Stimulated activated CD4-positive, alpha-beta T cell treated with anti-CD3 and anti-CD28 coated beads, Interleukin-4, amount 100 ng/mL, for 4 hours (primary cell): Measurements from ENCODE around the gene PPP2R3B.
"Not testable (repeated sequence)": the region's sequence is repeated elsewhere in the genome, so short reads cannot be mapped to it uniquely, and the experiment has no call there.

ENCODE experiments used
- DNase-seq, 2 experiments: peaks; one replicate each; pipeline ENCODE4 v3.0.0-alpha.2; 2020

PPP2R3B gene

DNA sequence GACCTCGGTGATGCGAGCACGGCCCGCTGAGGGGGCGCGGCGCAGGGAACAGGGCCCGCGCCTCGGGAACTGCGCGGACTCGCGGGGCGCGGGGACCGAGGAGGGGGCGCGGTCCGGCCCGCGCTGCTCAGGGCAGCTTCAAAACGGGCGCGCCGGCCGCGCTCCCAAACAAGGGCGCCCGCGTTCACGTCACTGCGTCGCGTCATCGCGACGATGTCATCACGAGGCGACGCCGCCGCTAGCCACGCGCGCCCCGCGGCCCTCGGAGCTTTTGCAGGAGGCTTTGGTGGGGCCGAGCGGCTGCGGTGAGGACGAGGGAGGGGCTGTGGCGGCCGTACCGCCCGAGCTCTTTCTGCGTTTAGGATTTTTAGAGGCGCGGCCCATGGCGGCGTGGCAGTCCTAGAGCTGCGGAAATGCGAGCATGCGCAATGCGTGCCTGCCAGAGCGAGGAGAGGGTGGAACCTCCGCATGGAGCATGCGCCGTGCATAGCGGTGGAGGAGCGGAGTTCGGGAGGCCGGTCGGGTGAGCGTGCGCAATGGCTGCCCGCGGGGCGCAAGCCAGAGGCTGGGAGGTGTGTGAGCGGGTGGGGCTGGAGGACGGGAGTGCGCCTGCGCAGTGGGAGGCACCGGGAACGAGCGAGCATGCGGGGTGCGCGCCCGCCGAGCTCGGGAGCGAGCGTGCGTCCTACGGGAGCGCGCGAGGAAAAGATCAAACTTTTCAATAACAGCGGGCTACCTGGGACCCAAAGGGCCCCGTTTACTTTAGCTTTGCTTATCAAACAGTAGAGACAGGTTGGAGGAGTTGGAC lies at the start of gene PPP2R3B:
Gene PPP2R3B, minus strand, starts transcription at position 140 of the 808 bp plus-strand sequence. CDS start 216 bp downstream, outside the sequence.
- DNase-seq = peak; percentile 98 to 99

DNA sequence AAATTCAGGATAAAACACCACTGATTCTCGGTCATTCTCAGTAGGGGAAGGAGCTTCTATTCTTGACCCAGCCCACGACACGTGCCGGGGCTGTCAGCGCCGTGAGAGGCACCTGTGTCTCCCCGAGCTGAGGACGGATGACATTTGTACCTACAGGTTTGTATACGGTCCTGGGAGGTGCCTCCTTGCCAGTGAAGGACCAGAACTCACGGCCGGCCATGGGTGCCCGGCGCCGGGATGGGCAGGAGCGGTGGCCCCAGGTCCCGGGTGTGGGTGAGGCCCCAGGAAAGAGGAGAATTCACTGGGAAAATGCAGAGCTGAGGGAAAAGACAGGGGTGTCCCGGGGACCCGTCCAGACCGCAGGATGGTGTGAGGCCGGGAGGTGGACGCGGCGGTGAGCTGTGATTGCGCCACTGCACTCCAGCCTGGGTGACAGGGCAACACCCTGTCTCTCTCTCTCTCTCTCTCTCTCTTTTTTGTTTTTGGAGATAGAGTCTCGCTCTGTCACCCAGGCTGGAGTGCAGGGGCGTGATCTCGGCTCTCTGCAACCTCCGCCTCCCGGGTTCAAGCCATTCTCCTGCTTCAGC lies 48.9 kb upstream of the PPP2R3B start:
- no peak for DNase-seq

DNA sequence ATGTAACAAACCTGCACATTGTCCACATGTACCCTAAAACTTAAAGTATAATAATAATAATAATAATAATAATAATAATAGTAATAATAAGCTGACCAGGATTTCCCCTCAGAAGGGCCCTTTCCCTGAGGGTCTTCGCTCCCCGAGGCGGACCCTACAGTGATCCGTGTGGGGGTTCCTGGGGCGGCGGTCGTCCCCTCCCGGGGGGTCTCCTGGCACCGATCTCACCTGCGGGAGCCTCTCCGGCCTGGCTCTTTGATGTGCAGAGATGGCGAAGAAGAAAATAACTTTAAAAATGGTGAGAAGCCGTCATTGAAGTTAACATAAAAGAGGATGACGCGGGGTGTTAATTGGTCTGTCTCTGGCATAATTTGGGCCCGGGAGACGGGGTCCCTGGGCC lies 48.2 kb upstream of the PPP2R3B start:
- DNase-seq = no peak

- no peak for DNase-seq
These were observed 47.1 kb upstream of the PPP2R3B start for GRCh38 chrX:433771-434170.

GRCh38 chrX:432666-433065 lies 46.0 kb upstream of the PPP2R3B start:
- DNase-seq = not testable (repeated sequence)

GRCh38 chrX:431492-432111 lies 44.9 kb upstream of the PPP2R3B start:
- no peak for DNase-seq

GRCh38 chrX:431056-431455 lies 44.3 kb upstream of the PPP2R3B start:
- no peak for DNase-seq

GRCh38 chrX:429266-429825 lies 42.6 kb upstream of the PPP2R3B start:
- DNase-seq = no peak

GRCh38 chrX:427812-428725 lies 41.4 kb upstream of the PPP2R3B start:
- DNase-seq = peak; percentile 10 to 11

DNA sequence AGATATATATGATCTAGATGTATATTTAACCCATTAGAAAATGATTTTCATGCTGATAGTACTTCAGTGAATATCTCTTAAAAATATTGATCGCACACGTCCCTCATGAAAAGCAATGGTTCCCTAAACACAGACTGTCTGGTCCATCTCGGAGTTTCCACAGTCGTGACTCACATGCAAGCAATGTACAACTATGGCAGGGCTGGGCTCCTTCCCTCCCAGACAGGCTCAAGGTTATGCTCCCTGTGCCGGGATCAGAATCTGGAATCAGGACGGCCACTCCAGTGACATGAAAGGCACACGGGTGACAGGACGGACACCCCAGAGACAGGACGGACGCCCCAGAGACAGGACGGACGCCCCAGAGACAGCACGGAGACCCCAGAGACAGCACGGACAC lies 40.2 kb upstream of the PPP2R3B start:
- DNase-seq = no peak

DNA sequence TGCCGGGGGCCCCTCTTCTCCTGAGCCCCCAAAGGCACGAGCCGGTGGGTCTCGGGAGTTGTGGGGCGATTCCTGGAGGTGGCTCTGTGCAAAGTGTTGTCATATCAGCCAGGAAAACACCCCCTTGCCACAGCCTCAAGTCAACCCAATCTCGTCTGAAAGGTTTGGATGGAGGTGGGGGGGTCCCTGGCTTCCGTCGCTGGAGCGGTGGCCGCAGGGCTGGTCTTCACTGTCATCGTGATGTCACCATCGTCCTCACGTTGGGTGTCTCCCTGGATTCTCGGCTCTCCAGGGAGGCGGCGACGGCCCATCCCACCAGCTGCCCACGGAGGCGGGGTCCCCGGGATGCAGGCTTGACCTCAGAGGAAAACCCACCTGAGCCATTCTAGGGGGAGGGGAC lies 38.3 kb upstream of the PPP2R3B start:
- no peak for DNase-seq

DNA sequence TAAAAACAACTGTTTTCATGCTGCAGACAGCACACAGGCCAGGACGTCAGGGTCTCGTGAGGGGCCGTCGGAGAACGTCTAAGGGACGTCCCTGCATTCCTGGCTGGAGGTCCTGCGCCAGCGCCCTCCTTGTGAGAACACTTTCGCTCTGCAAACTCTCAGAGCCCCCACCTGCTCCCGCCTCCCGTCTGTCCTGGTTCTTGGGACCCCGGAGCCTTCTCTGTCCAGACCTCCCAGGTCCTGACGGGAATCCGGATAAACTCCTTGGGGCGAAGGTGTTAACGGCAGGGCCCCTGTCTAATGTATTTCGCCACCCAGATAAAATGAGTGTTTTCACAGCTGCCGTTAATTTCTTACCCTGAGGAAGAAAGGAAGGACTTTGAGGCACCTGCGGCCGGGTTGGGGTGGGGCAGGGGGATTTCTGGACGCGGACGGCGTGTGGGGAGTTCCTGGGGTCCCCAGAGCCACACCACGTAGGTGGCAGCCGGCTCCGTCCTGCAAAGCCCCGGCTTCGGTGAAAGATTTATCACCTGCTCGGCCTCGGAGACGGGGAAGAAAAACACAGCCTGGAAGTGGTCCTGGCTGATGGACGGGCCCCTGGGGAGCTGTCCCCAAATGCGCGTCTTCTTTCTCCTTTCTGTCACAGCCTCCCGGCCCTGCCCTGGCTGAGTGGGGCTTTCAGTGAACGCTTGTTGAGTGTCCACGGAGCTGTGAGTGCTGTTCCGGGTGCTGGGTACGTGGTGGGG lies 35.1 kb upstream of the PPP2R3B start:
- DNase-seq = no peak

GRCh38 chrX:420496-421223 lies 34.0 kb upstream of the PPP2R3B start:
- DNase-seq = no peak

DNA sequence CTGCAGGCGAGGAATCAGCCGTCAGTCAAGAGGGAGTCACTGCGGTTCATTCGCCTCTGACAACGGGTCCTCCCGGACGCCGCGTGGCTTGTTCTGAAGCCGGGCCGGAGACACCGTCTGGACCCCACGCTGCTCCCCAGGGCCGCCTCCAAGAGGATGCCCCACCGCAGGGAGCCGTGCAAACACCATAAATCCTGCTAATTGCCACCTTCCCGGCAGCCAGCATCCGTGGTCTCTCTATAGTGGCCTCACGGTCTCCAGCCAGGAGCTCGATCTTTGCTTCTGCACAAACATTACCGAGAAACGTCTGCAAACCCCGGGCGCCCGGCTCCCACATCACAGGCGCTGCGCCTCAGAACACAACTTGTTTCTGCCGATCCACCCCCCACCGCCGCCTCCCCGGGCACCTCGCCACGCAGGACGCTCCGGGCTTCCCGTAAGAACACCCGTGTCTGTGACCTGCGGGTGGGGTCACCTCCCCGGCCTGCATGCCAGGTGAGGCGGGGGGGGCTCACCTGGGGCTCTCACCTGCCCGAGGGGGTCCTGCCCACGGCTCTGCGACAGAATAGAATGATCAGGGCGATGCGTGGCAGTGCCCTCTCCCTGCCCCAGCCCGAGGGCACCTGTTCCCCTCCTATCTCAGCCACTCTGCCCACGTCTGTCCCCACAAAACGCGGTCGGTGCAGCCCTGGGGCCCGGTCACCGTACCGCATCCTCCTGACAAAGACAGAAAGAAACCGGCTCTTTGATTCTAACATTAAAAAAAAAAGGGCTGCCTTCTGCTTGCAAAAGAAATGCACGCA lies 32.4 kb upstream of the PPP2R3B start:
- DNase-seq = no peak

GRCh38 chrX:415498-415897 lies 28.8 kb upstream of the PPP2R3B start:
- DNase-seq = not testable (repeated sequence)

- no peak for DNase-seq
These were observed 26.9 kb upstream of the PPP2R3B start for GRCh38 chrX:413322-414201.

DNA sequence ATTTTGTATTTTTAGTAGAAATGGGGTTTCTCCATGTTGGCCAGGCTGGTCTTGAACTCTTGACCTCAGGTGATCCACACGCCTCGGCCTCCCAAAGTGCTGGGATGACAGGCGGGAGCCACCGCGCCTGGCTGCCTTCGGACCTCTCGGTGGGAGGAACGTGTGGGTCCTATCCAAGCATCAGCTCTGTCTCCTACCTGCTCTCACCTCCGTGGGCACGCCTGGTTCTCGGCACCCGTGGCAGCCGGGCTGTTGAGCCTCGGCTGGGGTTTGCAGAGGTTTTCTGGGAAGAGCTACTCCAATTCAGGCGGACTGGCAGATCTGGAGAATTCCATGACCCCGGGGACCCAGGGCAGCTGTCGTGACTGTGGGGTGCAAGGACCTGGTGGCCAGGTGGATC lies 23.6 kb upstream of the PPP2R3B start:
- DNase-seq = no peak

GRCh38 chrX:405149-405548 lies 18.4 kb upstream of the PPP2R3B start:
- no peak for DNase-seq

GRCh38 chrX:404656-405055 lies 17.9 kb upstream of the PPP2R3B start:
- DNase-seq = no peak
